GM23338 (cell line): ENCODE data around the gene GPC5. TPM values are rescaled to one million over a fixed set of nuclear protein-coding genes. Genes with fewer than 3 reads are reported as not detected.

Experiments used
- ATAC-seq: fragments of 200-7000 bp; cut with Tn5 transposase; 3 replicates; pipeline ENCODE4 v1.9.1; 2020
- DNase-seq: peaks from one replicate; pipeline ENCODE4 v3.0.0-alpha.2; 2015; ENCODE audit warnings: low spot score
- H2AFZ ChIP-seq: fragments of 200-600 bp; sonication (generic); 2 replicates; pipeline ENCODE4 v1.8.0; 2016; ENCODE audit warnings: antibody characterized with exemption, mild to moderate bottlenecking, moderate library complexity
- H3F3A ChIP-seq: fragments of 200-600 bp; sonication (generic); replicated peaks from 2 replicates; pipeline ENCODE4 v1.8.0; 2017; ENCODE audit warnings: antibody characterized with exemption, mixed run types, low read depth
- H3K27ac ChIP-seq: fragments of 200-600 bp; sonication (generic); 2 replicates; pipeline ENCODE4 v1.6.1; 2016; ENCODE audit warnings: low read depth
- H3K27me3 ChIP-seq: fragments of 200-600 bp; sonication (generic); 2 replicates; pipeline ENCODE4 v1.8.0; 2016; ENCODE audit warnings: mild to moderate bottlenecking, mixed run types, moderate library complexity; ENCODE audit not compliant: insufficient read depth
- H3K36me3 ChIP-seq: fragments of 200-600 bp; sonication (generic); 2 replicates; pipeline ENCODE4 v1.8.0; 2016; ENCODE audit warnings: mild to moderate bottlenecking; ENCODE audit not compliant: insufficient read depth
- H3K4me1 ChIP-seq: fragments of 200-600 bp; sonication (generic); 2 replicates; pipeline ENCODE4 v1.8.0; 2016; ENCODE audit warnings: mild to moderate bottlenecking, moderate library complexity; ENCODE audit not compliant: insufficient read depth
- H3K4me2 ChIP-seq: fragments of 200-600 bp; sonication (generic); 2 replicates; pipeline ENCODE4 v1.7.1; 2017; ENCODE audit warnings: mixed run types
- H3K4me3 ChIP-seq: fragments of 200-600 bp; sonication (generic); 2 replicates; pipeline ENCODE4 v1.6.1; 2016; ENCODE audit warnings: mixed run types
- H3K79me2 ChIP-seq: fragments of 200-600 bp; sonication (generic); replicated peaks from 2 replicates; pipeline ENCODE4 v1.8.0; 2017; ENCODE audit warnings: mild to moderate bottlenecking; ENCODE audit not compliant: insufficient read depth
- H3K9me2 ChIP-seq: fragments of 200-600 bp; sonication (generic); 2 replicates; pipeline ENCODE4 v1.8.0; 2017; ENCODE audit not compliant: insufficient read depth
- H4K20me1 ChIP-seq: fragments of 200-600 bp; sonication (generic); replicated peaks from 2 replicates; pipeline ENCODE4 v1.8.0; 2017; ENCODE audit warnings: mild to moderate bottlenecking; ENCODE audit not compliant: insufficient read depth
- H3K27ac Mint-ChIP-seq: 2 replicates; pipeline ENCODE4 v1.8.0; 2020; ENCODE audit warnings: inconsistent platforms, mild to moderate bottlenecking, moderate library complexity, mixed read lengths
- H3K27me3 Mint-ChIP-seq: 3 replicates; pipeline ENCODE4 v1.8.0; 2022; ENCODE audit warnings: low read depth, mild to moderate bottlenecking, moderate library complexity, mixed read lengths, inconsistent platforms; ENCODE audit not compliant: insufficient read depth, poor library complexity
- H3K36me3 Mint-ChIP-seq: 3 replicates; pipeline ENCODE4 v1.8.0; 2021; ENCODE audit warnings: low read depth, mild to moderate bottlenecking, inconsistent platforms, moderate library complexity, mixed read lengths
- H3K4me1 Mint-ChIP-seq: 3 replicates; pipeline ENCODE4 v1.8.0; 2020; ENCODE audit warnings: mild to moderate bottlenecking, inconsistent platforms, mixed read lengths
- H3K4me3 Mint-ChIP-seq: 3 replicates; pipeline ENCODE4 v1.8.0; 2021; ENCODE audit warnings: moderate library complexity, mild to moderate bottlenecking, inconsistent platforms, mixed read lengths
- H3K9me3 Mint-ChIP-seq: 3 replicates; pipeline ENCODE4 v1.8.0; 2020; ENCODE audit warnings: moderate library complexity, mild to moderate bottlenecking, inconsistent platforms, mixed read lengths
- CREB1 ChIP-seq: fragments of 250-450 bp; sonication (Bioruptor Pico); IDR thresholded peaks from 2 replicates; pipeline ENCODE4 v1.5.0; 2020; ENCODE audit warnings: low read depth, mild to moderate bottlenecking, moderate library complexity
- JUNB ChIP-seq: IDR thresholded peaks from one replicate; pipeline ENCODE4 v1.6.1; 2016; ENCODE audit warnings: antibody characterized with exemption; ENCODE audit not compliant: unreplicated experiment
- NANOG ChIP-seq: IDR thresholded peaks from 2 replicates; pipeline ENCODE4 v1.6.1; 2016; ENCODE audit warnings: antibody characterized with exemption, borderline replicate concordance
- STAT1 ChIP-seq: IDR thresholded peaks from one replicate; pipeline ENCODE4 v1.6.1; 2016; ENCODE audit warnings: antibody characterized with exemption; ENCODE audit not compliant: unreplicated experiment
- ZNF331 ChIP-seq: fragments of 250-450 bp; sonication (Bioruptor Pico); IDR thresholded peaks from 2 replicates; pipeline ENCODE4 v1.5.0; 2020; ENCODE audit warnings: low read depth, mild to moderate bottlenecking, moderate library complexity
- polyA plus RNA-seq: library from polyadenylated mRNA; unstranded; fragments of >200 nt; fragmentation: Nextera tagmentation; extraction: Ambion mirVana; gene quantifications from 2 replicates; pipeline ENCODE4 v1.2.1, GENCODE V29; 2016
- total RNA-seq: library from RNA; depleted of rRNA; stranded (reverse); fragments of >200 nt; shearing (Covaris generic); gene quantifications from 2 replicates; pipeline ENCODE4 v1.2.3, GENCODE V29; 2014
- TF ChIP-seq, protein P1 (sequence below): IDR thresholded peaks from one replicate; pipeline ENCODE4 v1.6.1; 2018; ENCODE audit warnings: antibody characterized with exemption; ENCODE audit not compliant: unreplicated experiment
- TF ChIP-seq, protein P2 (sequence below): fragments of 250-450 bp; sonication (Bioruptor Pico); IDR thresholded peaks from 2 replicates; pipeline ENCODE4 v1.5.0; 2020; ENCODE audit warnings: mild to moderate bottlenecking, moderate library complexity

Gene GPC5
- total and polyA plus RNA-seq, 2 experiments from 2014 or later = 0.95 to 1.1 TPM

DNA sequence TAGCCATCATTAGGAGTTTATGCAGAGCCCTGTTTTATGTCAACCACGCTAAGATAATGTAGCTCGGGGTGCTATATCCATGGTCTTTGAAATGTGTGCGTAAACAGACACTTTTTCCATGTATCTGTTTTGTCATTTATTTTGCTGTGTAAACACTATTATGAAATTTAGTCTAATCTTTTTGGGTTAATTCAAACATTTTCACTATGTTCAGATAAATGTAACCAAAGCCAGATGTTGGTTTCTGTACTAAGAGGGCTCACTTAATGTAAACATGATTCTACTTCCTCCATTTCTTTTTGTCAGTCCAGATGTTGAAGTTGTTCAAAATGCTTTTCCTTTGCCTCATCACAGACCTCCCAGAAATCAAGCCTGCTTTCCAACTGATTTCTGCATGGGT lies 1328.7 kb downstream of the GPC5 start (continued):
- TF ChIP-seq, protein P1, sequence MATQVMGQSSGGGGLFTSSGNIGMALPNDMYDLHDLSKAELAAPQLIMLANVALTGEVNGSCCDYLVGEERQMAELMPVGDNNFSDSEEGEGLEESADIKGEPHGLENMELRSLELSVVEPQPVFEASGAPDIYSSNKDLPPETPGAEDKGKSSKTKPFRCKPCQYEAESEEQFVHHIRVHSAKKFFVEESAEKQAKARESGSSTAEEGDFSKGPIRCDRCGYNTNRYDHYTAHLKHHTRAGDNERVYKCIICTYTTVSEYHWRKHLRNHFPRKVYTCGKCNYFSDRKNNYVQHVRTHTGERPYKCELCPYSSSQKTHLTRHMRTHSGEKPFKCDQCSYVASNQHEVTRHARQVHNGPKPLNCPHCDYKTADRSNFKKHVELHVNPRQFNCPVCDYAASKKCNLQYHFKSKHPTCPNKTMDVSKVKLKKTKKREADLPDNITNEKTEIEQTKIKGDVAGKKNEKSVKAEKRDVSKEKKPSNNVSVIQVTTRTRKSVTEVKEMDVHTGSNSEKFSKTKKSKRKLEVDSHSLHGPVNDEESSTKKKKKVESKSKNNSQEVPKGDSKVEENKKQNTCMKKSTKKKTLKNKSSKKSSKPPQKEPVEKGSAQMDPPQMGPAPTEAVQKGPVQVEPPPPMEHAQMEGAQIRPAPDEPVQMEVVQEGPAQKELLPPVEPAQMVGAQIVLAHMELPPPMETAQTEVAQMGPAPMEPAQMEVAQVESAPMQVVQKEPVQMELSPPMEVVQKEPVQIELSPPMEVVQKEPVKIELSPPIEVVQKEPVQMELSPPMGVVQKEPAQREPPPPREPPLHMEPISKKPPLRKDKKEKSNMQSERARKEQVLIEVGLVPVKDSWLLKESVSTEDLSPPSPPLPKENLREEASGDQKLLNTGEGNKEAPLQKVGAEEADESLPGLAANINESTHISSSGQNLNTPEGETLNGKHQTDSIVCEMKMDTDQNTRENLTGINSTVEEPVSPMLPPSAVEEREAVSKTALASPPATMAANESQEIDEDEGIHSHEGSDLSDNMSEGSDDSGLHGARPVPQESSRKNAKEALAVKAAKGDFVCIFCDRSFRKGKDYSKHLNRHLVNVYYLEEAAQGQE = no peak
- TF ChIP-seq JUNB (no peak), NANOG (no peak), STAT1 (no peak), ZNF331 (CRISPR knock-in tag) (no peak)
- TF ChIP-seq, protein P2, sequence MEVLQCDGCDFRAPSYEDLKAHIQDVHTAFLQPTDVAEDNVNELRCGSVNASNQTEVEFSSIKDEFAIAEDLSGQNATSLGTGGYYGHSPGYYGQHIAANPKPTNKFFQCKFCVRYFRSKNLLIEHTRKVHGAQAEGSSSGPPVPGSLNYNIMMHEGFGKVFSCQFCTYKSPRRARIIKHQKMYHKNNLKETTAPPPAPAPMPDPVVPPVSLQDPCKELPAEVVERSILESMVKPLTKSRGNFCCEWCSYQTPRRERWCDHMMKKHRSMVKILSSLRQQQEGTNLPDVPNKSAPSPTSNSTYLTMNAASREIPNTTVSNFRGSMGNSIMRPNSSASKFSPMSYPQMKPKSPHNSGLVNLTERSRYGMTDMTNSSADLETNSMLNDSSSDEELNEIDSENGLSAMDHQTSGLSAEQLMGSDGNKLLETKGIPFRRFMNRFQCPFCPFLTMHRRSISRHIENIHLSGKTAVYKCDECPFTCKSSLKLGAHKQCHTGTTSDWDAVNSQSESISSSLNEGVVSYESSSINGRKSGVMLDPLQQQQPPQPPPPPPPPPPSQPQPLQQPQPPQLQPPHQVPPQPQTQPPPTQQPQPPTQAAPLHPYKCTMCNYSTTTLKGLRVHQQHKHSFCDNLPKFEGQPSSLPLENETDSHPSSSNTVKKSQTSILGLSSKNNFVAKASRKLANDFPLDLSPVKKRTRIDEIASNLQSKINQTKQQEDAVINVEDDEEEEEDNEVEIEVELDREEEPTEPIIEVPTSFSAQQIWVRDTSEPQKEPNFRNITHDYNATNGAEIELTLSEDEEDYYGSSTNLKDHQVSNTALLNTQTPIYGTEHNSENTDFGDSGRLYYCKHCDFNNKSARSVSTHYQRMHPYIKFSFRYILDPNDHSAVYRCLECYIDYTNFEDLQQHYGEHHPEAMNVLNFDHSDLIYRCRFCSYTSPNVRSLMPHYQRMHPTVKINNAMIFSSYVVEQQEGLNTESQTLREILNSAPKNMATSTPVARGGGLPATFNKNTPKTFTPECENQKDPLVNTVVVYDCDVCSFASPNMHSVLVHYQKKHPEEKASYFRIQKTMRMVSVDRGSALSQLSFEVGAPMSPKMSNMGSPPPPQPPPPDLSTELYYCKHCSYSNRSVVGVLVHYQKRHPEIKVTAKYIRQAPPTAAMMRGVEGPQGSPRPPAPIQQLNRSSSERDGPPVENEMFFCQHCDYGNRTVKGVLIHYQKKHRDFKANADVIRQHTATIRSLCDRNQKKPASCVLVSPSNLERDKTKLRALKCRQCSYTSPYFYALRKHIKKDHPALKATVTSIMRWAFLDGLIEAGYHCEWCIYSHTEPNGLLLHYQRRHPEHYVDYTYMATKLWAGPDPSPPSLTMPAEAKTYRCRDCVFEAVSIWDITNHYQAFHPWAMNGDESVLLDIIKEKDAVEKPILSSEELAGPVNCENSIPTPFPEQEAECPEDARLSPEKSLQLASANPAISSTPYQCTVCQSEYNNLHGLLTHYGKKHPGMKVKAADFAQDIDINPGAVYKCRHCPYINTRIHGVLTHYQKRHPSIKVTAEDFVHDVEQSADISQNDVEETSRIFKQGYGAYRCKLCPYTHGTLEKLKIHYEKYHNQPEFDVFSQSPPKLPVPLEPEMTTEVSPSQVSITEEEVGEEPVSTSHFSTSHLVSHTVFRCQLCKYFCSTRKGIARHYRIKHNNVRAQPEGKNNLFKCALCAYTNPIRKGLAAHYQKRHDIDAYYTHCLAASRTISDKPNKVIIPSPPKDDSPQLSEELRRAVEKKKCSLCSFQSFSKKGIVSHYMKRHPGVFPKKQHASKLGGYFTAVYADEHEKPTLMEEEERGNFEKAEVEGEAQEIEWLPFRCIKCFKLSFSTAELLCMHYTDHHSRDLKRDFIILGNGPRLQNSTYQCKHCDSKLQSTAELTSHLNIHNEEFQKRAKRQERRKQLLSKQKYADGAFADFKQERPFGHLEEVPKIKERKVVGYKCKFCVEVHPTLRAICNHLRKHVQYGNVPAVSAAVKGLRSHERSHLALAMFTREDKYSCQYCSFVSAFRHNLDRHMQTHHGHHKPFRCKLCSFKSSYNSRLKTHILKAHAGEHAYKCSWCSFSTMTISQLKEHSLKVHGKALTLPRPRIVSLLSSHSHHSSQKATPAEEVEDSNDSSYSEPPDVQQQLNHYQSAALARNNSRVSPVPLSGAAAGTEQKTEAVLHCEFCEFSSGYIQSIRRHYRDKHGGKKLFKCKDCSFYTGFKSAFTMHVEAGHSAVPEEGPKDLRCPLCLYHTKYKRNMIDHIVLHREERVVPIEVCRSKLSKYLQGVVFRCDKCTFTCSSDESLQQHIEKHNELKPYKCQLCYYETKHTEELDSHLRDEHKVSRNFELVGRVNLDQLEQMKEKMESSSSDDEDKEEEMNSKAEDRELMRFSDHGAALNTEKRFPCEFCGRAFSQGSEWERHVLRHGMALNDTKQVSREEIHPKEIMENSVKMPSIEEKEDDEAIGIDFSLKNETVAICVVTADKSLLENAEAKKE (CRISPR knock-in tag) = no peak

DNA sequence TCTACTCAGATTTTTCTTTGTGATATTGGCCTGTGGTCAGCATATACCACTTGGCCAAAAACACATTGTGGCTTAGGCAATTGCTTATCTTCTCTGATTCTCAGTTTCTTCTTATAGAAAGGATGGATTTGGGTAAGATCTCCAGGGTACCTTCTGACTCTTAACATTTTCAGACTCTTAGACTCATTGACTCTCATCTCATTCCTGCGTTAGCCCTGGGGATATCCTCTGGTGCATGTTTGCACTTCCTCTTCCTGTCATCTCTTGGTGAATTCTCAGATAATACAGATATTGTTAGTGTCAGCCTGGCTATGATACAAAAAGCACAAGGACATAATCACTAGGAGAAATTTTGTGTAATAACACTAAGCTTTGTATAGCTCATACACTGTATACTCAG lies 1335.6 kb downstream of the GPC5 start:
- Mint-ChIP-seq H3K4me1 (no peaks in the 10 kb centered on the region), H3K36me3 (no peaks in the 10 kb centered on the region), H3K27me3 (no peaks in the 10 kb centered on the region), H3K4me3 (no peak overlapping the region), H3K9me3 (no peaks in the 10 kb centered on the region), H3K27ac (no peak overlapping the region)
- ATAC-seq (no peak), DNase-seq (no peak)
- H3K27me3 ChIP-seq = no peaks in the 10 kb centered on the region
- no peak overlapping the region for H3K27ac ChIP-seq
- H3K4me3 ChIP-seq = no peak overlapping the region
- H3K79me2 ChIP-seq = no peaks in the 10 kb centered on the region
- no peaks in the 10 kb centered on the region for H3K4me1 ChIP-seq
- H3K36me3 ChIP-seq = no peaks in the 10 kb centered on the region
- no peak overlapping the region for H3K4me2 ChIP-seq
- H2AFZ ChIP-seq = no peak overlapping the region
- no peaks in the 10 kb centered on the region for H3F3A ChIP-seq
- no peaks in the 10 kb centered on the region for H4K20me1 ChIP-seq
- no peaks in the 10 kb centered on the region for H3K9me2 ChIP-seq
- TF ChIP-seq CREB1 = no peak
- TF ChIP-seq, protein P2 (CRISPR knock-in tag) = no peak
